GM19395 (cell line): ENCODE results near the gene CCDC186.

Experiments
- ATAC-seq: cut with Tn5 transposase; IDR thresholded peaks from one replicate; pipeline ENCODE4 v1.9.1; 2021; ENCODE audit warnings: mild to moderate bottlenecking, moderate library complexity; ENCODE audit not compliant: unreplicated experiment

Gene CCDC186

GRCh38 chr10:114073395-114074186, 100.4 kb downstream of the CCDC186 start:
- no peak for ATAC-seq

GRCh38 chr10:114071178-114071577, 102.8 kb downstream of the CCDC186 start:
- ATAC-seq = no peak
